SK-N-MC (cell line): ENCODE measurements around the gene NFATC3.

Experiments
- EZH2 ChIP-seq: fragments of 200-600 bp; sonication (generic); IDR thresholded peaks from one replicate; pipeline ENCODE4 v1.6.1; 2017; ENCODE audit warnings: antibody characterized with exemption
- POLR2AphosphoS5 ChIP-seq: IDR thresholded peaks from 2 replicates; pipeline ENCODE4 v1.6.1; 2012; ENCODE audit warnings: mild to moderate bottlenecking, low read depth, low read length, borderline replicate concordance

- TF ChIP-seq POLR2AphosphoS5, result no peak
- TF ChIP-seq EZH2, result no peak
Measured at GRCh38 chr16:68246121-68246520, 161.0 kb downstream of the NFATC3 start.
